ENCODE measurements around the gene ST13.
A peak's percentile ranks its signal among the peaks of the same experiment; 100 is the strongest.
"Not testable (repeated sequence)": the region's sequence is repeated elsewhere in the genome, so short reads cannot be mapped to it uniquely, and the experiment has no call there.

ST13 gene

GRCh38 chr22:40868379-40868778, 11.9 kb upstream of the ST13 start:
- H3K4me1 ChIP-seq (ENCODE audit: control insufficient read depth, insufficient read depth, low read length); H3K9ac ChIP-seq (ENCODE audit: low read length in 2 of 2); H3K36me3 ChIP-seq (ENCODE audit: control insufficient read depth in 2 of 2, insufficient read depth in 2 of 2, low read length in 2 of 2); H3K4me3 ChIP-seq (ENCODE audit: low read length in 2 of 2); H3K27me3 ChIP-seq (ENCODE audit: control insufficient read depth in 1 of 2, insufficient read depth in 2 of 2, low read length in 2 of 2); H3K9me3 ChIP-seq (ENCODE audit: control insufficient read depth in 2 of 2, low read length in 2 of 2); H3K27ac ChIP-seq (ENCODE audit: low read length): not testable (repeated sequence)

DNA sequence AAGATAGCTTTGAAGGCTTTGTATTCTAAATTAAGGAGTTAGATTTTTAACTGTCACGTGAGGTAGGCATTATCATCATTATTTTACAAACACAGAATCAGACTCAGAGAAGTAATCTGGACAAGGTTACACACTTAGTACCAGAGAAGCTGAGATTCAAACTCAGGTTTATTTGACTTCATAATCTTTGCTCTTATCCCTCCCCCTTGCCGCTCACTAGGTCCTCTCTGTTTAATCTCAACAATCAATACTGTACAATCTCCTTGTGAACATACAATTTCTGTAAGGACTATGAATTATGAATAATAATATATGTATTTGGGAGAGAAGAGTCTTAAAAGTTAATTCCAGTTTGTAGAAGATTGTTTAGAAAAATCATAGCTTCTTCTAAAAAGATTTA, 10.7 kb upstream of the ST13 start:
- Histone ChIP-seq H3K4me1 (ENCODE audit: control insufficient read depth, insufficient read depth, low read length) (no peaks in the 10 kb centered on the region), H3K36me3 (ENCODE audit: control insufficient read depth in 2 of 2, insufficient read depth in 2 of 2, low read length in 2 of 2) (peaks cover 4 to 6% of the 10 kb centered on the region in 2 donors), H3K9me3 (ENCODE audit: control insufficient read depth in 2 of 2, low read length in 2 of 2) (no peaks in the 10 kb centered on the region), H3K9ac (ENCODE audit: low read length in 2 of 2) (no peak overlapping the region), H3K4me3 (ENCODE audit: low read length in 2 of 2) (no peak overlapping the region), H3K27ac (ENCODE audit: low read length) (no peak overlapping the region), H3K27me3 (ENCODE audit: control insufficient read depth in 1 of 2, insufficient read depth in 2 of 2, low read length in 2 of 2) (no peaks in the 10 kb centered on the region)

- no peak overlapping the region for H3K9ac ChIP-seq (ENCODE audit: low read length in 2 of 2)
- H3K27me3 ChIP-seq (ENCODE audit: control insufficient read depth in 1 of 2, insufficient read depth in 2 of 2, low read length in 2 of 2), result no peaks in the 10 kb centered on the region
- no peaks in the 10 kb centered on the region for H3K9me3 ChIP-seq (ENCODE audit: control insufficient read depth in 2 of 2, low read length in 2 of 2)
- peaks cover 6% of the 10 kb centered on the region for H3K4me1 ChIP-seq (ENCODE audit: control insufficient read depth, insufficient read depth, low read length)
- H3K27ac ChIP-seq (ENCODE audit: low read length), result no peak overlapping the region
- no peak overlapping the region for H3K4me3 ChIP-seq (ENCODE audit: low read length in 2 of 2)
- peaks cover 0 to 5% of the 10 kb centered on the region in 2 donors for H3K36me3 ChIP-seq (ENCODE audit: control insufficient read depth in 2 of 2, insufficient read depth in 2 of 2, low read length in 2 of 2)
These were observed 6.1 kb upstream of the ST13 start for GRCh38 chr22:40862537-40862936.

- H3K27me3 ChIP-seq (ENCODE audit: control insufficient read depth in 1 of 2, insufficient read depth in 2 of 2, low read length in 2 of 2), result no peaks in the 10 kb centered on the region
- H3K4me3 ChIP-seq (ENCODE audit: low read length in 2 of 2), result no peak within 1 kb of the TSS
- peaks cover 0 to 5% of the 10 kb centered on the region in 2 donors for H3K36me3 ChIP-seq (ENCODE audit: control insufficient read depth in 2 of 2, insufficient read depth in 2 of 2, low read length in 2 of 2)
- H3K9me3 ChIP-seq (ENCODE audit: control insufficient read depth in 2 of 2, low read length in 2 of 2), result no peaks in the 10 kb centered on the region
- no peak within 1 kb of the TSS for H3K27ac ChIP-seq (ENCODE audit: low read length)
- H3K4me1 ChIP-seq (ENCODE audit: control insufficient read depth, insufficient read depth, low read length), result peaks cover 6% of the 10 kb centered on the region
- H3K9ac ChIP-seq (ENCODE audit: low read length in 2 of 2), result peak within 1 kb of the TSS in 1 of 2 donors; percentile 2
These were observed 5.6 kb upstream of the ST13 start, which contains the start of gene DNAJB7 for GRCh38 chr22:40862013-40862412. TSS of gene DNAJB7 (minus strand) at chr22:40862113. CDS start at chr22:40861994, 119 bp downstream.

GRCh38 chr22:40857309-40857855, 943 bp upstream of the ST13 start:
- Histone ChIP-seq H3K9ac (ENCODE audit: low read length in 2 of 2) (peak overlapping the region; percentile 97 to 98), H3K9me3 (ENCODE audit: control insufficient read depth in 2 of 2, low read length in 2 of 2) (no peaks in the 10 kb centered on the region), H3K27me3 (ENCODE audit: control insufficient read depth in 1 of 2, insufficient read depth in 2 of 2, low read length in 2 of 2) (no peaks in the 10 kb centered on the region), H3K4me3 (ENCODE audit: low read length in 2 of 2) (peak overlapping the region; percentile 99), H3K27ac (ENCODE audit: low read length) (peak overlapping the region; percentile 95), H3K4me1 (ENCODE audit: control insufficient read depth, insufficient read depth, low read length) (peaks cover 16% of the 10 kb centered on the region), H3K36me3 (ENCODE audit: control insufficient read depth in 2 of 2, insufficient read depth in 2 of 2, low read length in 2 of 2) (peaks cover 0 to 5% of the 10 kb centered on the region in 2 donors)

DNA sequence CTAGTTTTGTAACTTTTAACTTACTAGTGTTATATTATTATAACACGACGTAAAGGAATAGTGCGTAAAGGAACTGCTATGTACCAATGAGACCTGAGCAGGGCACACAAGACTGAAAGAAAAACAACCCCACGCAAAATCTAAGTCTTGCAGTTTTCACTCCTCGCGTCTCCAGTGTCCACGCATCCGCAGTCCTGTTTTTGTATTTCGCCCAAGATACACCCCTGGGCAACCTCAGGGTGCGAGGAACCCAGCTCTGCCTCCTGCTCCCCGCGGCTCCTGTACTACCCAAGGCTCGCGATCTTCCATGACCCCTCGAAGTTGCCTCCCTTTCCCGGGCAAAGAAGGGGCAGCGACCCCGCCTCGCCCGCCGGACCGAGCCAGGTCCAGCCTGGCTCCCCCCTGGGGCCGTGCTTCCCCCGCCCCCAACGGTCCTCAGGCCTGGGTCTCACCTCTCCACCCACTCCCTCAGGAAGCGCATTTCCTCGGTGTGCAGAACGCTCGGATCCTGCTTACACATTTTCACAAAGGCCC, 393 bp downstream of the ST13 start:
- Histone ChIP-seq H3K4me3 (ENCODE audit: low read length in 2 of 2) (peak overlapping the region; percentile 89 to 99), H3K4me1 (ENCODE audit: control insufficient read depth, insufficient read depth, low read length) (peaks cover 16% of the 10 kb centered on the region), H3K27me3 (ENCODE audit: control insufficient read depth in 1 of 2, insufficient read depth in 2 of 2, low read length in 2 of 2) (no peaks in the 10 kb centered on the region), H3K36me3 (ENCODE audit: control insufficient read depth in 2 of 2, insufficient read depth in 2 of 2, low read length in 2 of 2) (no peaks in the 10 kb centered on the region), H3K9me3 (ENCODE audit: control insufficient read depth in 2 of 2, low read length in 2 of 2) (no peaks in the 10 kb centered on the region), H3K9ac (ENCODE audit: low read length in 2 of 2) (peak overlapping the region; percentile 92 to 98), H3K27ac (ENCODE audit: low read length) (peak overlapping the region; percentile 95)

- Histone ChIP-seq H3K4me1 (ENCODE audit: control insufficient read depth, insufficient read depth, low read length) (peaks cover 16% of the 10 kb centered on the region), H3K9me3 (ENCODE audit: control insufficient read depth in 2 of 2, low read length in 2 of 2) (no peaks in the 10 kb centered on the region), H3K36me3 (ENCODE audit: control insufficient read depth in 2 of 2, insufficient read depth in 2 of 2, low read length in 2 of 2) (peaks cover 0 to 2% of the 10 kb centered on the region in 2 donors)
These were observed 1.1 kb downstream of the ST13 start for GRCh38 chr22:40855071-40855978.

DNA sequence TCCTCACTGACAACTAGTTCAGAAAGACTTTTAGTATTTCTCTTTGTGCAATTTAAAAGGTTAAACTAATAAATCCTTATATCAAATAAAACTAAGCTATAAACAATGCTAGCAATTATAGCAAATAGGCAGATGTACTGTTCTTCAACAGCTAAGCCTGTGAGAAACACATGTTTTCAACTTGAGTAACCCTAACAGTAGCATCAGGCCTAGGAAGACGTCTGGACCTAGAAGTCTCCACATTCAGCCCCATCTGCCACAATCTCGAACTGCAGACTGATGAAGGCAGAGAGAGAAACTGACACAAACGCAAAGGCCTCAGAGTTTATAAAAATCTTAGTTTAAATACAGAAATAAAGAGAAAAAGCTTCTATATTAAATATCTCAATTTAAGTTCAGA, 2.5 kb downstream of the ST13 start:
- no peaks in the 10 kb centered on the region for H3K27me3 ChIP-seq (ENCODE audit: control insufficient read depth in 1 of 2, insufficient read depth in 2 of 2, low read length in 2 of 2)
- H3K9me3 ChIP-seq (ENCODE audit: control insufficient read depth in 2 of 2, low read length in 2 of 2), result no peaks in the 10 kb centered on the region
- H3K36me3 ChIP-seq (ENCODE audit: control insufficient read depth in 2 of 2, insufficient read depth in 2 of 2, low read length in 2 of 2), result peaks cover 0 to 7% of the 10 kb centered on the region in 2 donors
- peak overlapping the region; percentile 9 to 13 for H3K4me3 ChIP-seq (ENCODE audit: low read length in 2 of 2)
- H3K4me1 ChIP-seq (ENCODE audit: control insufficient read depth, insufficient read depth, low read length), result peaks cover 16% of the 10 kb centered on the region
- H3K27ac ChIP-seq (ENCODE audit: low read length), result no peak overlapping the region
- H3K9ac ChIP-seq (ENCODE audit: low read length in 2 of 2), result peak overlapping the region in 1 of 2 donors; percentile 37

More at GRCh38 chr22:40855071-40855978, 1.1 kb downstream of the ST13 start:
- Histone ChIP-seq H3K27me3 (ENCODE audit: control insufficient read depth in 1 of 2, insufficient read depth in 2 of 2, low read length in 2 of 2) (no peaks in the 10 kb centered on the region), H3K9ac (ENCODE audit: low read length in 2 of 2) (peak overlapping the region; percentile 92 to 98), H3K4me3 (ENCODE audit: low read length in 2 of 2) (peak overlapping the region; percentile 89 to 99), H3K27ac (ENCODE audit: low read length) (peak overlapping the region; percentile 95)

DNA sequence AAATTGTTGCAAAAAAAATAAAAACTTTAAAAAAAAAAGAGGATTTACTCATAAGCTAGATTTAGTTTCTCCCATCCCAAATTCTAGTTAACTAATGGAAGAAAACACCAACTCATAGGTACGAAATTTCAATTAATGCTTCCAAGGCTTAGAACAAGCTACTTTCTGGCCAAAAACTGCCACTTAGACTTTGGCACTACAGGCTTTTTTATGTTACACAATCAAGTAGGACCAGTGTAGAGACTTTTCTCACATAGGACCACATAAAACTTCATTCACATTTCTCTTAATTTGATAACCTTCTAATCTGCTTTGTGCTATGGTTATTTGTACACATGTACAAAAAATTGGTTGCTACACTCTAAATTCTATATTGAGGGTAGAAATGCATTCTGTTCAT, 3.1 kb downstream of the ST13 start:
- Histone ChIP-seq H3K27me3 (ENCODE audit: control insufficient read depth in 1 of 2, insufficient read depth in 2 of 2, low read length in 2 of 2) (no peaks in the 10 kb centered on the region), H3K9ac (ENCODE audit: low read length in 2 of 2) (peak overlapping the region in 1 of 2 donors; percentile 1), H3K9me3 (ENCODE audit: control insufficient read depth in 2 of 2, low read length in 2 of 2) (no peaks in the 10 kb centered on the region), H3K4me1 (ENCODE audit: control insufficient read depth, insufficient read depth, low read length) (peaks cover 16% of the 10 kb centered on the region), H3K27ac (ENCODE audit: low read length) (no peak overlapping the region), H3K36me3 (ENCODE audit: control insufficient read depth in 2 of 2, insufficient read depth in 2 of 2, low read length in 2 of 2) (peaks cover 0 to 7% of the 10 kb centered on the region in 2 donors), H3K4me3 (ENCODE audit: low read length in 2 of 2) (no peak overlapping the region)

- not testable (repeated sequence) for H3K27ac ChIP-seq (ENCODE audit: low read length); H3K9ac ChIP-seq (ENCODE audit: low read length in 2 of 2); H3K4me3 ChIP-seq (ENCODE audit: low read length in 2 of 2); H3K4me1 ChIP-seq (ENCODE audit: control insufficient read depth, insufficient read depth, low read length); H3K9me3 ChIP-seq (ENCODE audit: control insufficient read depth in 2 of 2, low read length in 2 of 2); H3K27me3 ChIP-seq (ENCODE audit: control insufficient read depth in 1 of 2, insufficient read depth in 2 of 2, low read length in 2 of 2)
- H3K36me3 ChIP-seq (ENCODE audit: control insufficient read depth in 2 of 2, insufficient read depth in 2 of 2, low read length in 2 of 2), result peaks cover 15 to 34% of the 10 kb centered on the region in 2 donors
These were observed 10.6 kb downstream of the ST13 start for GRCh38 chr22:40845816-40846215.

Measured in stomach smooth muscle (tissue), 2 donors.